ENCODE results near the gene EFR3B. TPM values are rescaled to one million over a fixed set of nuclear protein-coding genes. Genes with fewer than 3 reads are reported as not detected.

EFR3B gene
- total and polyA plus RNA-seq, 10 of the 15 experiments (the other 5 are each of a cell fraction or from before 2014, with no cell fraction given): 0.12 to 3.9 (median 1.8) TPM

DNA sequence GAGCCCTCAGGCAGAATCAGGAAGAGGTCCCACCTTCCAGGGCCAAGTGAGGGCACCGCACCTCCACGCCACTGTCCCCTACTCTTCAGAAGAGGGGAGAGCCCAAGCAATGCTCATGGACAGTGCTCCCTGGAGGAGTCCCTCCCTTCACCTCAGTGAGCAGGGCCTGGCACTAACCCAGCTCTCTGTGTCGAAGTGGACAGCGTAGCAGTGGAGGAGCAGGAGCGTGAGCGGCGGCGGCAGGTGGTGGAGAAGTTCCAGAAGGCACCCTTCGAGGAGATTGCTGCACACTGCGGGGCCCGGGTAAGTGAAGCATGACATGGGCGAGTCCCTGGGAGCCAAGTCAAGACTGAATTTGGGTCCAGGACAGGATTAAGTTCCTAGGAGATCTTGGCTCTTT is 109.8 kb downstream of the EFR3B start:
- H3K9ac ChIP-seq (ENCODE audit: control insufficient read depth, insufficient read depth, low read length): no peak overlapping the region
- no peak overlapping the region for H3K4me2 ChIP-seq (ENCODE audit: control insufficient read depth, insufficient read depth)
- FAIRE-seq (no peak), ATAC-seq (no peak), DNase-seq (ENCODE audit: low read depth, low spot score) (no peak)
- no peak overlapping the region for H3K4me3 ChIP-seq
- intact Hi-C loops (cut with micrococcal nuclease; ENCODE audit: unreplicated experiment): no loop called here
- BruUV-seq (replicated peaks): no TSS peak
- RAD21 ChIA-PET (ENCODE audit: unreplicated experiment): no interaction called here
- POLR2A ChIA-PET: no interaction called here
- no peaks in the 10 kb centered on the region for H3K9me3 ChIP-seq (replicated peaks; ENCODE audit: control insufficient read depth, insufficient read depth, low read length)
- H2AFZ ChIP-seq (ENCODE audit: control insufficient read depth, low read depth, low read length): no peak overlapping the region
- WGBS (ENCODE audit: insufficient coverage, insufficient replicate concordance, low lambda C conversion rate, missing lambda C conversion rate): 75% methylated on average over 12 of the region's 12 CpGs
- H3K4me1 ChIP-seq (ENCODE audit: control insufficient read depth, insufficient read depth, low read length): no peaks in the 10 kb centered on the region
- H3K36me3 ChIP-seq (ENCODE audit: control insufficient read depth in 2 of 2, insufficient read depth in 2 of 2, low read length in 1 of 2): no peaks in the 10 kb centered on the region
- H3K27me3 ChIP-seq (replicated peaks in 1 of 2; ENCODE audit: control insufficient read depth in 2 of 2, insufficient read depth in 2 of 2, low read length in 1 of 2): no peaks in the 10 kb centered on the region; a peak in 2 of 4 replicates
- SMC1A ChIA-PET (ENCODE audit: uncharacterized antibody, unreplicated experiment): no interaction called here
- no peaks in the 10 kb centered on the region for H4K20me1 ChIP-seq (ENCODE audit: control insufficient read depth, insufficient read depth)
- in situ Hi-C loops (cut with MboI): no loop called here
- no peaks in the 10 kb centered on the region for H3K79me2 ChIP-seq (ENCODE audit: control insufficient read depth, insufficient read depth, low read length)
- no peak overlapping the region for H3K27ac ChIP-seq (ENCODE audit: control insufficient read depth, insufficient read depth)
- CTCF ChIA-PET: interaction anchor here (0.9 to 4.5 kb wide), 2 partner anchors 14 to 16 kb away, joined by 3 to 13 read pairs; partner anchors contain the start of gene POMC
- no peak for TF ChIP-seq MYB (IDR thresholded peaks at IDR 0.05; ENCODE audit: borderline replicate concordance, low read depth, low read length)
- no peak for TF ChIP-seq EZH2 (IDR thresholded peaks at IDR 0.05; ENCODE audit: borderline replicate concordance, control insufficient read depth, low read depth, low read length)
- TF ChIP-seq PML (IDR thresholded peaks at IDR 0.05; ENCODE audit: low read length): no peak
- no peak for TF ChIP-seq ESRRA (IDR thresholded peaks at IDR 0.05; ENCODE audit: low read length)
- TF ChIP-seq TCF7 (IDR thresholded peaks at IDR 0.05; ENCODE audit: borderline replicate concordance): no peak
- TF ChIP-seq CHD2 (IDR thresholded peaks at IDR 0.05; ENCODE audit: borderline replicate concordance, low read depth, low read length): no peak
- TF ChIP-seq, protein P1, sequence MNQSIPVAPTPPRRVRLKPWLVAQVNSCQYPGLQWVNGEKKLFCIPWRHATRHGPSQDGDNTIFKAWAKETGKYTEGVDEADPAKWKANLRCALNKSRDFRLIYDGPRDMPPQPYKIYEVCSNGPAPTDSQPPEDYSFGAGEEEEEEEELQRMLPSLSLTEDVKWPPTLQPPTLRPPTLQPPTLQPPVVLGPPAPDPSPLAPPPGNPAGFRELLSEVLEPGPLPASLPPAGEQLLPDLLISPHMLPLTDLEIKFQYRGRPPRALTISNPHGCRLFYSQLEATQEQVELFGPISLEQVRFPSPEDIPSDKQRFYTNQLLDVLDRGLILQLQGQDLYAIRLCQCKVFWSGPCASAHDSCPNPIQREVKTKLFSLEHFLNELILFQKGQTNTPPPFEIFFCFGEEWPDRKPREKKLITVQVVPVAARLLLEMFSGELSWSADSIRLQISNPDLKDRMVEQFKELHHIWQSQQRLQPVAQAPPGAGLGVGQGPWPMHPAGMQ (IDR thresholded peaks at IDR 0.05; ENCODE audit: borderline replicate concordance): no peak
- TF ChIP-seq HDAC2 (IDR thresholded peaks at IDR 0.05): no peak
- TF ChIP-seq, protein P2, sequence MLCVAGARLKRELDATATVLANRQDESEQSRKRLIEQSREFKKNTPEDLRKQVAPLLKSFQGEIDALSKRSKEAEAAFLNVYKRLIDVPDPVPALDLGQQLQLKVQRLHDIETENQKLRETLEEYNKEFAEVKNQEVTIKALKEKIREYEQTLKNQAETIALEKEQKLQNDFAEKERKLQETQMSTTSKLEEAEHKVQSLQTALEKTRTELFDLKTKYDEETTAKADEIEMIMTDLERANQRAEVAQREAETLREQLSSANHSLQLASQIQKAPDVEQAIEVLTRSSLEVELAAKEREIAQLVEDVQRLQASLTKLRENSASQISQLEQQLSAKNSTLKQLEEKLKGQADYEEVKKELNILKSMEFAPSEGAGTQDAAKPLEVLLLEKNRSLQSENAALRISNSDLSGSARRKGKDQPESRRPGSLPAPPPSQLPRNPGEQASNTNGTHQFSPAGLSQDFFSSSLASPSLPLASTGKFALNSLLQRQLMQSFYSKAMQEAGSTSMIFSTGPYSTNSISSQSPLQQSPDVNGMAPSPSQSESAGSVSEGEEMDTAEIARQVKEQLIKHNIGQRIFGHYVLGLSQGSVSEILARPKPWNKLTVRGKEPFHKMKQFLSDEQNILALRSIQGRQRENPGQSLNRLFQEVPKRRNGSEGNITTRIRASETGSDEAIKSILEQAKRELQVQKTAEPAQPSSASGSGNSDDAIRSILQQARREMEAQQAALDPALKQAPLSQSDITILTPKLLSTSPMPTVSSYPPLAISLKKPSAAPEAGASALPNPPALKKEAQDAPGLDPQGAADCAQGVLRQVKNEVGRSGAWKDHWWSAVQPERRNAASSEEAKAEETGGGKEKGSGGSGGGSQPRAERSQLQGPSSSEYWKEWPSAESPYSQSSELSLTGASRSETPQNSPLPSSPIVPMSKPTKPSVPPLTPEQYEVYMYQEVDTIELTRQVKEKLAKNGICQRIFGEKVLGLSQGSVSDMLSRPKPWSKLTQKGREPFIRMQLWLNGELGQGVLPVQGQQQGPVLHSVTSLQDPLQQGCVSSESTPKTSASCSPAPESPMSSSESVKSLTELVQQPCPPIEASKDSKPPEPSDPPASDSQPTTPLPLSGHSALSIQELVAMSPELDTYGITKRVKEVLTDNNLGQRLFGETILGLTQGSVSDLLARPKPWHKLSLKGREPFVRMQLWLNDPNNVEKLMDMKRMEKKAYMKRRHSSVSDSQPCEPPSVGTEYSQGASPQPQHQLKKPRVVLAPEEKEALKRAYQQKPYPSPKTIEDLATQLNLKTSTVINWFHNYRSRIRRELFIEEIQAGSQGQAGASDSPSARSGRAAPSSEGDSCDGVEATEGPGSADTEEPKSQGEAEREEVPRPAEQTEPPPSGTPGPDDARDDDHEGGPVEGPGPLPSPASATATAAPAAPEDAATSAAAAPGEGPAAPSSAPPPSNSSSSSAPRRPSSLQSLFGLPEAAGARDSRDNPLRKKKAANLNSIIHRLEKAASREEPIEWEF (IDR thresholded peaks at IDR 0.05; ENCODE audit: insufficient replicate concordance, low read depth, low read length): no peak
- TF ChIP-seq TAF1 (IDR thresholded peaks at IDR 0.05; ENCODE audit: borderline replicate concordance, low read depth, low read length): no peak
- TF ChIP-seq, protein P3, sequence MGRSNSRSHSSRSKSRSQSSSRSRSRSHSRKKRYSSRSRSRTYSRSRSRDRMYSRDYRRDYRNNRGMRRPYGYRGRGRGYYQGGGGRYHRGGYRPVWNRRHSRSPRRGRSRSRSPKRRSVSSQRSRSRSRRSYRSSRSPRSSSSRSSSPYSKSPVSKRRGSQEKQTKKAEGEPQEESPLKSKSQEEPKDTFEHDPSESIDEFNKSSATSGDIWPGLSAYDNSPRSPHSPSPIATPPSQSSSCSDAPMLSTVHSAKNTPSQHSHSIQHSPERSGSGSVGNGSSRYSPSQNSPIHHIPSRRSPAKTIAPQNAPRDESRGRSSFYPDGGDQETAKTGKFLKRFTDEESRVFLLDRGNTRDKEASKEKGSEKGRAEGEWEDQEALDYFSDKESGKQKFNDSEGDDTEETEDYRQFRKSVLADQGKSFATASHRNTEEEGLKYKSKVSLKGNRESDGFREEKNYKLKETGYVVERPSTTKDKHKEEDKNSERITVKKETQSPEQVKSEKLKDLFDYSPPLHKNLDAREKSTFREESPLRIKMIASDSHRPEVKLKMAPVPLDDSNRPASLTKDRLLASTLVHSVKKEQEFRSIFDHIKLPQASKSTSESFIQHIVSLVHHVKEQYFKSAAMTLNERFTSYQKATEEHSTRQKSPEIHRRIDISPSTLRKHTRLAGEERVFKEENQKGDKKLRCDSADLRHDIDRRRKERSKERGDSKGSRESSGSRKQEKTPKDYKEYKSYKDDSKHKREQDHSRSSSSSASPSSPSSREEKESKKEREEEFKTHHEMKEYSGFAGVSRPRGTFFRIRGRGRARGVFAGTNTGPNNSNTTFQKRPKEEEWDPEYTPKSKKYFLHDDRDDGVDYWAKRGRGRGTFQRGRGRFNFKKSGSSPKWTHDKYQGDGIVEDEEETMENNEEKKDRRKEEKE (IDR thresholded peaks at IDR 0.05): no peak
- TF ChIP-seq SIX5 (IDR thresholded peaks at IDR 0.05; ENCODE audit: low read depth, low read length, severe bottlenecking): no peak
- no peak for TF ChIP-seq ATF7 (IDR thresholded peaks at IDR 0.05; ENCODE audit: low read depth)
- no peak for TF ChIP-seq MTA2 (IDR thresholded peaks at IDR 0.05; ENCODE audit: low read depth)
- TF ChIP-seq DPF2 (IDR thresholded peaks at IDR 0.05): no peak
- TF ChIP-seq MXI1 (IDR thresholded peaks at IDR 0.05; ENCODE audit: low read depth, low read length): no peak
- TF ChIP-seq CBX3 (IDR thresholded peaks at IDR 0.05; ENCODE audit: borderline replicate concordance, low read depth): no peak
